Glutamatergic neuron (in vitro differentiated cells): ENCODE measurements around the gene UBE2L3. TPM values are rescaled to one million over a fixed set of nuclear protein-coding genes. Genes with fewer than 3 reads are reported as not detected.

Experiments
- DNase-seq: peaks from one replicate; pipeline ENCODE4 v3.0.0; 2022
- H3K27ac Mint-ChIP-seq: one replicate; pipeline ENCODE4 v1.8.0; 2020; ENCODE audit warnings: mild to moderate bottlenecking, mixed read lengths, inconsistent platforms; ENCODE audit not compliant: unreplicated experiment
- H3K27me3 Mint-ChIP-seq: one replicate; pipeline ENCODE4 v1.8.0; 2020; ENCODE audit warnings: mild to moderate bottlenecking, moderate library complexity, mixed read lengths, inconsistent platforms; ENCODE audit not compliant: unreplicated experiment
- H3K36me3 Mint-ChIP-seq: one replicate; pipeline ENCODE4 v1.8.0; 2020; ENCODE audit warnings: mild to moderate bottlenecking, mixed read lengths, inconsistent platforms; ENCODE audit not compliant: unreplicated experiment
- H3K4me1 Mint-ChIP-seq: one replicate; pipeline ENCODE4 v1.8.0; 2020; ENCODE audit warnings: mild to moderate bottlenecking, low read depth, mixed read lengths, inconsistent platforms; ENCODE audit not compliant: unreplicated experiment
- H3K4me3 Mint-ChIP-seq: one replicate; pipeline ENCODE4 v1.8.0; 2020; ENCODE audit warnings: mild to moderate bottlenecking, mixed read lengths, inconsistent platforms; ENCODE audit not compliant: unreplicated experiment
- H3K9me3 Mint-ChIP-seq: one replicate; pipeline ENCODE4 v1.8.0; 2020; ENCODE audit warnings: mild to moderate bottlenecking, moderate library complexity, mixed read lengths, inconsistent platforms; ENCODE audit not compliant: unreplicated experiment
- total RNA-seq: library from RNA; stranded (reverse); fragmentation: NEBNext Ultra II Directional; extraction: Animal tissue kit (Norgen Biotek cat#: 25700); gene quantifications from one replicate; pipeline ENCODE4 v1.2.1, GENCODE V29; 2021; ENCODE audit not compliant: unreplicated experiment
- TF ChIP-seq, protein P1 (sequence below): fragments of 200-600 bp; sonication (generic); IDR thresholded peaks from one replicate; pipeline ENCODE4 v1.5.0; 2021; ENCODE audit not compliant: partially characterized antibody, unreplicated experiment

UBE2L3 gene
- total RNA-seq, 1 donor from 2014 or later, result 55.9 TPM

DNA sequence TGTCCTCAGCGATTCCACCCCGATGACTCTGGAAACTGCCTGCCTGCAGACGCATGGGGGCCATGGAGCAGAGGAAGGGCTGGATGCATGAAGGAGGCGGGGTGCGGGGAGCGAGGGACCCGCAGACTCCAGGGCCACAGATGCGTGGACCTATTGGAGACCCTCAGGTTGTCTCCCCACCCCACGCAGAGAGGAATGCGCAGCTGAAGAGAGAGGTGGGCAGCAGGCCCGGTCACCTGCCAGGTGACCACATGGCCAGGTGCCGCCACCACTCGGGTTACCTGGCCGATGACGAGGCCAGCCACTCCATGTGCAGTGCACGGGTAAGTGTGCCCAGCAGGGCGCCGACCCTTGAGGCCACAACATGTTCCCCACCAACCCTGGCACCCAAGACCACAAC is 65.4 kb downstream of the UBE2L3 start:
- peaks cover 5% of the 10 kb centered on the region for H3K4me1 Mint-ChIP-seq
- TF ChIP-seq, protein P1, sequence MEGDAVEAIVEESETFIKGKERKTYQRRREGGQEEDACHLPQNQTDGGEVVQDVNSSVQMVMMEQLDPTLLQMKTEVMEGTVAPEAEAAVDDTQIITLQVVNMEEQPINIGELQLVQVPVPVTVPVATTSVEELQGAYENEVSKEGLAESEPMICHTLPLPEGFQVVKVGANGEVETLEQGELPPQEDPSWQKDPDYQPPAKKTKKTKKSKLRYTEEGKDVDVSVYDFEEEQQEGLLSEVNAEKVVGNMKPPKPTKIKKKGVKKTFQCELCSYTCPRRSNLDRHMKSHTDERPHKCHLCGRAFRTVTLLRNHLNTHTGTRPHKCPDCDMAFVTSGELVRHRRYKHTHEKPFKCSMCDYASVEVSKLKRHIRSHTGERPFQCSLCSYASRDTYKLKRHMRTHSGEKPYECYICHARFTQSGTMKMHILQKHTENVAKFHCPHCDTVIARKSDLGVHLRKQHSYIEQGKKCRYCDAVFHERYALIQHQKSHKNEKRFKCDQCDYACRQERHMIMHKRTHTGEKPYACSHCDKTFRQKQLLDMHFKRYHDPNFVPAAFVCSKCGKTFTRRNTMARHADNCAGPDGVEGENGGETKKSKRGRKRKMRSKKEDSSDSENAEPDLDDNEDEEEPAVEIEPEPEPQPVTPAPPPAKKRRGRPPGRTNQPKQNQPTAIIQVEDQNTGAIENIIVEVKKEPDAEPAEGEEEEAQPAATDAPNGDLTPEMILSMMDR, result no peak
- no peak overlapping the region for H3K4me3 Mint-ChIP-seq
- no peaks in the 10 kb centered on the region for H3K36me3 Mint-ChIP-seq
- peaks cover 8% of the 10 kb centered on the region for H3K27me3 Mint-ChIP-seq
- no peak overlapping the region for H3K27ac Mint-ChIP-seq
- DNase-seq, result no peak
- peaks cover 5% of the 10 kb centered on the region for H3K9me3 Mint-ChIP-seq

DNA sequence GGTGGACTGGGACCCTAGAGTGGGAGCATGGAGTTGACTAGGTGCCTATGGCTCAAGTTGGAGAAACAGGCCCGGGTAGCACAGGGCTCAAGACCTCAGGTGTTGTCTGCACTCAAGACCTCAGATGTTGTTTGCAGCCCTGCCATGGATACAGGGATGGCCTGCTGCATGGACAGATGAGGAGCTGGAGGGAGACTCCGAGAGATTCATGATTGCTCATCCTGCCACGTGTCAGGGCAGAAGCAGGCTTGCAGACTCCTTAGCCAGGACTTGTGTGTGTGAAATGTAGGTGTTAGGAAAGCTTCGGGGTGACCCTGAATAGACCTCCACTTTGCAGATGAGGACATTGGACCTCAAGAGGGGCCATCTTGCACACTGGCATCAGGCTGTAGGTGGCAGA is 66.0 kb downstream of the UBE2L3 start:
- no peak overlapping the region for H3K27ac Mint-ChIP-seq
- H3K4me1 Mint-ChIP-seq, result no peaks in the 10 kb centered on the region
- peaks cover 8% of the 10 kb centered on the region for H3K27me3 Mint-ChIP-seq
- no peaks in the 10 kb centered on the region for H3K36me3 Mint-ChIP-seq
- DNase-seq, result no peak
- H3K4me3 Mint-ChIP-seq, result no peak overlapping the region
- no peaks in the 10 kb centered on the region for H3K9me3 Mint-ChIP-seq
- TF ChIP-seq, protein P1, result no peak

DNA sequence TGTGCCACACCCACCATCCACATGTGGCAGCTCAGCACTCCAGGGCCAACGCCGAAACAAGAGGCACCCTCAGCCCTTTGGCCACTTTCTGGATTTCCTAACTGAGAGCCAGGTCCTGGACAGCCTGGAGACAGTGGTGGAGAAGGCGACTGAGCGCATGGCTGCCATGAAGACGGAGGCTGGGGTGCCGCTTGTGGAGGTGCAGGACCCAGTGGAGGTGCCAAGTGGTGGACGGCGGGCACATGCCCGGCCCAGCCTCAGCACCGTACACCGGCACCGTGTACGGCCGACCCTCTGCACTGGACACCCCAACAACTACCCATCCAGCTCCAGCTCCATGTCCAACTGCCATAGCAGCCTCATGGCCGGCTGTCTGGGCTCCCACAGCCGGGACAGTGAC is 66.6 kb downstream of the UBE2L3 start:
- H3K4me3 Mint-ChIP-seq, result no peak overlapping the region
- no peak for DNase-seq
- H3K27ac Mint-ChIP-seq, result no peak overlapping the region
- H3K36me3 Mint-ChIP-seq, result no peaks in the 10 kb centered on the region
- peaks cover 8% of the 10 kb centered on the region for H3K27me3 Mint-ChIP-seq
- no peaks in the 10 kb centered on the region for H3K9me3 Mint-ChIP-seq
- no peaks in the 10 kb centered on the region for H3K4me1 Mint-ChIP-seq
- TF ChIP-seq, protein P1, result no peak

DNA sequence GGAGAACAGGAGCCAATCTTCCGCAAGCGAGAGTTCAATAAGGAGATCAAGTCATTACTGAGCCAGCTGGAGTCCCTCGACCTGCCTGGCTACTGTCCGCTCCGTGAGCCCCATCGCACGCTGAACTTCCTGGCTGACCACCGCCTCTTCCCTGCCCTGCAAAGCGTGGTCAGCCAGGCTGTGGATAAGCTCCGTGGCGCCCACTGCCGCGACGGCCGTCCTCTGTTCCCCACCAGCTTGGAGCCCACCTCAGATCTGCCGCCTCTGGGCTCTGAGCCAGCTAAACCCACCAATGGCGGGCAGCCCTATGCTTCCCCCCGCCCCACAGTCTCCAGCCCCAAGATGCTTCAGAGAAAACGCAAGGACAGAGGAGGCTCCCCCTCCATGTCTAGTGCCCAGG is 67.3 kb downstream of the UBE2L3 start:
- H3K9me3 Mint-ChIP-seq, result peaks cover 2% of the 10 kb centered on the region
- no peak overlapping the region for H3K27ac Mint-ChIP-seq
- no peak overlapping the region for H3K4me3 Mint-ChIP-seq
- peaks cover 8% of the 10 kb centered on the region for H3K27me3 Mint-ChIP-seq
- H3K36me3 Mint-ChIP-seq, result no peaks in the 10 kb centered on the region
- no peaks in the 10 kb centered on the region for H3K4me1 Mint-ChIP-seq
- DNase-seq, result no peak
- TF ChIP-seq, protein P1, result no peak

DNA sequence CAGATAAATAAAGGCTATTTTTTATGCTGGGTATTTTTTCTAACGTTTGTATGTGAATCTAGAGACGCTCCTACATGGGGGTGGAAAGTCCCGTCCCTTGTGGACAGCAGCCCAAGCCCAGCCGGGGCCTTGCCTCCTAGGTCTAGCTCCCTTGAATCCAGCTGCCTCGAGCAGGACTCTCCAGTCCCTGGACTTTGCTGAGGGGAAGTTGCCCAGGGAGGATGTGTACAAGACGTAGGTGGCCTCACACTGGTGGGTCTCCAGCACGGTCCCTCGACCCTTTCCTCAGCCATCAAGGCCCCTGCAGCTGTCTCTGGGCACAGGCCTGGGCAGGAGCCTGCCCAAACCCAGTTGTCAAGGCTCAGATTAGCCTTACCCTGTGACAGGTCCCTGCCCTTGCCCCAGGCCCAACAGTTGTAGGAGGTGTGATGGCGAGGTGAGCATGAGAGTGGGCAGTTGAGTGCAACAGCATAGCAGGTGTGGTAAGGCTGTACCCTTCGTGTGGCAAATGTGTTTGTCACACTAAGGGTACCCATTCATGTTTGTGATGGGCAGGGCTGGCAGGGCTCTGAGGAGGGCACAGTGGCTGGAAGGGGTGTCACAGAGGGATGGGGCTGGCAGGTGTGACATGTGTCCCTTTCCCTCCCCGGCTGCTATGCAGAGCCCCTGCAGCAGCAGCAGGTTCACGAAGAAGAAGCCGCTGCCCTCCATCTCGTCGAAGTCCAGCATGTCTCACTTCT is 68.4 kb downstream of the UBE2L3 start:
- Mint-ChIP-seq H3K9me3 (peaks cover 2% of the 10 kb centered on the region), H3K27ac (no peak overlapping the region), H3K4me1 (peaks cover 2% of the 10 kb centered on the region), H3K4me3 (no peak overlapping the region), H3K27me3 (peaks cover 10% of the 10 kb centered on the region), H3K36me3 (no peaks in the 10 kb centered on the region)
- TF ChIP-seq, protein P1, result no peak
- DNase-seq, result no peak
